Loucy (cell line): ENCODE measurements around the gene HSPG2.
"Not testable (repeated sequence)": the region's sequence is repeated elsewhere in the genome, so short reads cannot be mapped to it uniquely, and the experiment has no call there.

Experiments
- CTCF ChIP-seq: fragments of 200-600 bp; sonication (generic); conservative IDR thresholded peaks from 2 replicates; pipeline ENCODE4 v1.5.1; 2014; ENCODE audit warnings: mild to moderate bottlenecking, antibody characterized with exemption, low read length
- EZH2phosphoT487 ChIP-seq: fragments of 200-600 bp; IDR thresholded peaks from 2 replicates; pipeline ENCODE4 v1.6.1; 2018; ENCODE audit warnings: antibody characterized with exemption, mild to moderate bottlenecking, moderate library complexity, borderline replicate concordance

GRCh38 chr1:21983539-21983938 lies 46.4 kb upstream of the HSPG2 start:
- TF ChIP-seq EZH2phosphoT487, CTCF: not testable (repeated sequence)
